GM21447 (cell line): ENCODE measurements around the gene TSHZ2.
"Not testable (repeated sequence)": the region's sequence is repeated elsewhere in the genome, so short reads cannot be mapped to it uniquely, and the experiment has no call there.

Experiments
- ATAC-seq: cut with Tn5 transposase; IDR thresholded peaks from one replicate; pipeline ENCODE4 v1.9.1; 2021; ENCODE audit not compliant: unreplicated experiment

Gene TSHZ2

GRCh38 chr20:53023732-53024520 lies 51.8 kb downstream of the TSHZ2 start:
- ATAC-seq, result no peak

- ATAC-seq, result not testable (repeated sequence)
Measured at GRCh38 chr20:53024653-53025052, 52.5 kb downstream of the TSHZ2 start.

- no peak for ATAC-seq
Measured at GRCh38 chr20:53027089-53027488, 54.9 kb downstream of the TSHZ2 start.

- ATAC-seq, result no peak
Measured at GRCh38 chr20:53028337-53029007, 56.3 kb downstream of the TSHZ2 start.

GRCh38 chr20:53030061-53030460 lies 57.9 kb downstream of the TSHZ2 start:
- ATAC-seq, result no peak

GRCh38 chr20:53032046-53032445 lies 59.9 kb downstream of the TSHZ2 start:
- no peak for ATAC-seq

GRCh38 chr20:53032478-53032932 lies 60.3 kb downstream of the TSHZ2 start:
- no peak for ATAC-seq

GRCh38 chr20:53033176-53033575 lies 61.0 kb downstream of the TSHZ2 start:
- no peak for ATAC-seq

GRCh38 chr20:53034899-53035298 lies 62.7 kb downstream of the TSHZ2 start:
- no peak for ATAC-seq

GRCh38 chr20:53036992-53037391 lies 64.8 kb downstream of the TSHZ2 start:
- ATAC-seq, result no peak

- ATAC-seq, result no peak
Measured at GRCh38 chr20:53037621-53038020, 65.5 kb downstream of the TSHZ2 start.

- no peak for ATAC-seq
Measured at GRCh38 chr20:53038299-53038698, 66.1 kb downstream of the TSHZ2 start.

GRCh38 chr20:53040693-53041589 lies 68.8 kb downstream of the TSHZ2 start:
- ATAC-seq, result no peak

- no peak for ATAC-seq
Measured at GRCh38 chr20:53042521-53042920, 70.4 kb downstream of the TSHZ2 start.

- ATAC-seq, result no peak
Measured at GRCh38 chr20:53044296-53044695, 72.1 kb downstream of the TSHZ2 start.

GRCh38 chr20:53045941-53046340 lies 73.8 kb downstream of the TSHZ2 start:
- ATAC-seq, result no peak

GRCh38 chr20:53047203-53047602 lies 75.0 kb downstream of the TSHZ2 start:
- no peak for ATAC-seq

- ATAC-seq, result no peak
Measured at GRCh38 chr20:53048387-53048786, 76.2 kb downstream of the TSHZ2 start.

- ATAC-seq, result no peak
Measured at GRCh38 chr20:53050338-53050737, 78.2 kb downstream of the TSHZ2 start.

GRCh38 chr20:53052380-53052779 lies 80.2 kb downstream of the TSHZ2 start:
- no peak for ATAC-seq

- ATAC-seq, result no peak
Measured at GRCh38 chr20:53053595-53053994, 81.4 kb downstream of the TSHZ2 start.
